Epithelial cell of esophagus (primary cell): ENCODE data around the gene GMPPA.
A peak's percentile ranks its signal among the peaks of the same experiment; 100 is the strongest.

Source experiments
- DNase-seq: peaks from one replicate; pipeline ENCODE4 v3.0.0; 2010; ENCODE audit warnings: low read depth
- H3K4me3 ChIP-seq: 2 replicates; pipeline ENCODE4 v1.5.1; 2011; ENCODE audit warnings: mild to moderate bottlenecking, low read length, control low read depth
- CTCF ChIP-seq: IDR thresholded peaks from 2 replicates; pipeline ENCODE4 v1.5.1; 2011; ENCODE audit warnings: low read depth, mild to moderate bottlenecking, low read length, control low read depth, inconsistent platforms; ENCODE audit not compliant: insufficient read depth; ENCODE audit errors: missing control alignments

The GMPPA gene

GRCh38 chr2:219493086-219493485 is 5.6 kb upstream of the GMPPA start:
- no peak for DNase-seq
- no peak overlapping the region for H3K4me3 ChIP-seq
- TF ChIP-seq CTCF, result no peak

- no peak overlapping the region for H3K4me3 ChIP-seq
- TF ChIP-seq CTCF, result no peak
- DNase-seq, result no peak
These were observed 3.6 kb upstream of the GMPPA start for GRCh38 chr2:219494952-219495530.

GRCh38 chr2:219495531-219496122 is 3.1 kb upstream of the GMPPA start:
- DNase-seq, result peak; percentile 64
- no peak overlapping the region for H3K4me3 ChIP-seq

GRCh38 chr2:219496247-219496824 is 2.4 kb upstream of the GMPPA start:
- no peak overlapping the region for H3K4me3 ChIP-seq
- TF ChIP-seq CTCF, result no peak
- DNase-seq, result no peak

More at GRCh38 chr2:219495531-219496122, 3.1 kb upstream of the GMPPA start:
- peak; percentile 62 for TF ChIP-seq CTCF

- peak; percentile 30 for DNase-seq
- no peak overlapping the region for H3K4me3 ChIP-seq
- TF ChIP-seq CTCF, result no peak
These were observed 1.7 kb upstream of the GMPPA start for GRCh38 chr2:219496825-219497494.

- no peak for TF ChIP-seq CTCF
- H3K4me3 ChIP-seq, result peak overlapping the region; percentile 73
- peak; percentile 58 for DNase-seq
These were observed 1.0 kb upstream of the GMPPA start for GRCh38 chr2:219497495-219498279.
